ENCODE results near the gene AUTS2. TPM values are rescaled to one million over a fixed set of nuclear protein-coding genes. Genes with fewer than 3 reads are reported as not detected.

AUTS2 gene
- total RNA-seq, 6 experiments from 2014 or later, result 10.4 to 32.0 (median 19.3) TPM

- no peak for DNase-seq
- Histone ChIP-seq H3K9me3 (no peaks in the 10 kb centered on the region), H3K27me3 (no peaks in the 10 kb centered on the region), H3K27ac (no peak overlapping the region), H3K36me3 (no peaks in the 10 kb centered on the region), H3K4me3 (no peak overlapping the region), H3K4me1 (no peaks in the 10 kb centered on the region)
- TF ChIP-seq POLR2A (IDR thresholded peaks at IDR 0.05) (no peak), CTCF (IDR thresholded peaks at IDR 0.05) (peak; percentile 8 to 30 (median 22))
- peak in 3 of 4 donors; percentile 41 to 67 (median 47) for ATAC-seq
- intact Hi-C loops (cut with DNase I), result no loop called here
- 63% methylated on average over 3 of the region's 3 CpGs for WGBS (ENCODE audit: insufficient coverage, low coverage, low lambda C conversion rate, missing lambda C conversion rate)
These were observed 295.6 kb downstream of the AUTS2 start for GRCh38 chr7:69893906-69894305.

GRCh38 chr7:69895446-69895845 lies 297.2 kb downstream of the AUTS2 start:
- no peak for DNase-seq
- no peak for ATAC-seq
- Histone ChIP-seq H3K4me1 (no peaks in the 10 kb centered on the region), H3K4me3 (no peak overlapping the region), H3K9me3 (no peaks in the 10 kb centered on the region), H3K36me3 (no peaks in the 10 kb centered on the region), H3K27me3 (no peaks in the 10 kb centered on the region), H3K27ac (no peak overlapping the region)
- TF ChIP-seq POLR2A (IDR thresholded peaks at IDR 0.05) (no peak), CTCF (IDR thresholded peaks at IDR 0.05) (no peak)
- 75% methylated on average over 2 of the region's 2 CpGs for WGBS (ENCODE audit: insufficient coverage, low coverage, low lambda C conversion rate, missing lambda C conversion rate)
- intact Hi-C loops (cut with DNase I), result no loop called here

- ATAC-seq, result no peak
- no peak for DNase-seq
- Histone ChIP-seq H3K4me3 (no peak overlapping the region), H3K27ac (no peak overlapping the region), H3K36me3 (no peaks in the 10 kb centered on the region), H3K9me3 (no peaks in the 10 kb centered on the region), H3K27me3 (no peaks in the 10 kb centered on the region), H3K4me1 (no peaks in the 10 kb centered on the region)
- intact Hi-C loops (cut with DNase I), result no loop called here
- no peak for TF ChIP-seq CTCF (IDR thresholded peaks at IDR 0.05)
- TF ChIP-seq POLR2A (IDR thresholded peaks at IDR 0.05), result no peak
- 66% methylated on average over 5 of the region's 5 CpGs for WGBS (ENCODE audit: insufficient coverage, low coverage, low lambda C conversion rate, missing lambda C conversion rate)
These were observed 297.8 kb downstream of the AUTS2 start for GRCh38 chr7:69896121-69896520.

- Histone ChIP-seq H3K27me3 (no peaks in the 10 kb centered on the region), H3K4me3 (no peak overlapping the region), H3K4me1 (no peaks in the 10 kb centered on the region), H3K27ac (no peak overlapping the region), H3K36me3 (no peaks in the 10 kb centered on the region), H3K9me3 (no peaks in the 10 kb centered on the region)
- no peak for ATAC-seq
- TF ChIP-seq POLR2A (IDR thresholded peaks at IDR 0.05) (no peak), CTCF (IDR thresholded peaks at IDR 0.05) (no peak)
- intact Hi-C loops (cut with DNase I), result no loop called here
- DNase-seq, result no peak
- WGBS (ENCODE audit: insufficient coverage, low coverage, low lambda C conversion rate, missing lambda C conversion rate), result 44% methylated on average over 2 of the region's 2 CpGs
These were observed 299.9 kb downstream of the AUTS2 start for GRCh38 chr7:69898189-69898588.

GRCh38 chr7:69903410-69903809 lies 305.1 kb downstream of the AUTS2 start:
- no peak for ATAC-seq
- Histone ChIP-seq H3K27ac (no peak overlapping the region), H3K4me3 (no peak overlapping the region), H3K27me3 (no peaks in the 10 kb centered on the region), H3K9me3 (no peaks in the 10 kb centered on the region), H3K4me1 (no peaks in the 10 kb centered on the region), H3K36me3 (no peaks in the 10 kb centered on the region)
- TF ChIP-seq CTCF (IDR thresholded peaks at IDR 0.05) (no peak), POLR2A (IDR thresholded peaks at IDR 0.05) (no peak)
- intact Hi-C loops (cut with DNase I), result no loop called here
- DNase-seq, result no peak
